ENCODE results near the gene ZNF780A.
A peak's percentile ranks its signal among the peaks of the same experiment; 100 is the strongest.
"Not testable (repeated sequence)": the region's sequence is repeated elsewhere in the genome, so short reads cannot be mapped to it uniquely, and the experiment has no call there.

Gene ZNF780A

GRCh38 chr19:40041718-40042117, 49.0 kb downstream of the ZNF780A start:
- H3K36me3 ChIP-seq (ENCODE audit: insufficient read depth, low read length) = peaks cover 35% of the 10 kb centered on the region
- H3K4me1 ChIP-seq (ENCODE audit: insufficient read depth, low read length); H3K27me3 ChIP-seq (ENCODE audit: insufficient read depth, low read length); H3K27ac ChIP-seq (ENCODE audit: low read depth, low read length); H3K4me3 ChIP-seq (ENCODE audit: low read length); H3K9ac ChIP-seq (ENCODE audit: low read depth, low read length): not testable (repeated sequence)
- H3K9me3 ChIP-seq (ENCODE audit: insufficient read depth, low read depth, low read length) = peaks cover 43% of the 10 kb centered on the region
- WGBS = 89% methylated on average over 1 of the region's 1 CpG

- H3K4me3 ChIP-seq (ENCODE audit: low read length); H3K27ac ChIP-seq (ENCODE audit: low read depth, low read length); H3K9ac ChIP-seq (ENCODE audit: low read depth, low read length); H3K27me3 ChIP-seq (ENCODE audit: insufficient read depth, low read length); H3K4me1 ChIP-seq (ENCODE audit: insufficient read depth, low read length): not testable (repeated sequence)
- 93% methylated on average over 1 of the region's 3 CpGs for WGBS
- Histone ChIP-seq H3K9me3 (ENCODE audit: insufficient read depth, low read depth, low read length) (peaks cover 46% of the 10 kb centered on the region), H3K36me3 (ENCODE audit: insufficient read depth, low read length) (peaks cover 31% of the 10 kb centered on the region)
Measured at GRCh38 chr19:40038047-40038446, 52.7 kb downstream of the ZNF780A start.

GRCh38 chr19:40035996-40036395, 54.7 kb downstream of the ZNF780A start:
- H3K9ac ChIP-seq (ENCODE audit: low read depth, low read length) = no peak overlapping the region
- H3K36me3 ChIP-seq (ENCODE audit: insufficient read depth, low read length) = peaks cover 31% of the 10 kb centered on the region
- WGBS = no CpG with 5 or more reads among the region's 4 CpGs
- no peak overlapping the region for H3K4me3 ChIP-seq (ENCODE audit: low read length)
- no peaks in the 10 kb centered on the region for H3K27me3 ChIP-seq (ENCODE audit: insufficient read depth, low read length)
- H3K27ac ChIP-seq (ENCODE audit: low read depth, low read length) = no peak overlapping the region
- no peaks in the 10 kb centered on the region for H3K4me1 ChIP-seq (ENCODE audit: insufficient read depth, low read length)
- H3K9me3 ChIP-seq (ENCODE audit: insufficient read depth, low read depth, low read length) = peaks cover 65% of the 10 kb centered on the region

GRCh38 chr19:40033989-40034560, 56.7 kb downstream of the ZNF780A start:
- H3K27ac ChIP-seq (ENCODE audit: low read depth, low read length) = no peak overlapping the region
- peak overlapping the region; percentile 21 for H3K4me3 ChIP-seq (ENCODE audit: low read length)
- no peaks in the 10 kb centered on the region for H3K4me1 ChIP-seq (ENCODE audit: insufficient read depth, low read length)
- no peak overlapping the region for H3K9ac ChIP-seq (ENCODE audit: low read depth, low read length)
- H3K27me3 ChIP-seq (ENCODE audit: insufficient read depth, low read length) = no peaks in the 10 kb centered on the region
- peaks cover 31% of the 10 kb centered on the region for H3K36me3 ChIP-seq (ENCODE audit: insufficient read depth, low read length)
- WGBS = 85% methylated on average over 1 of the region's 2 CpGs
- H3K9me3 ChIP-seq (ENCODE audit: insufficient read depth, low read depth, low read length) = peaks cover 85% of the 10 kb centered on the region

- WGBS = 88% methylated on average over 4 of the region's 5 CpGs
- H3K27me3 ChIP-seq (ENCODE audit: insufficient read depth, low read length) = no peaks in the 10 kb centered on the region
- H3K9me3 ChIP-seq (ENCODE audit: insufficient read depth, low read depth, low read length) = peaks cover 97% of the 10 kb centered on the region
- no peak overlapping the region for H3K9ac ChIP-seq (ENCODE audit: low read depth, low read length)
- no peaks in the 10 kb centered on the region for H3K4me1 ChIP-seq (ENCODE audit: insufficient read depth, low read length)
- no peak overlapping the region for H3K27ac ChIP-seq (ENCODE audit: low read depth, low read length)
- H3K4me3 ChIP-seq (ENCODE audit: low read length) = no peak overlapping the region
- no peaks in the 10 kb centered on the region; the same call in 1 of the 2 replicates for H3K36me3 ChIP-seq (ENCODE audit: insufficient read depth, low read length)
Measured at GRCh38 chr19:40026597-40026970, 64.2 kb downstream of the ZNF780A start.

- Histone ChIP-seq H3K4me1 (ENCODE audit: insufficient read depth, low read length) (no peaks in the 10 kb centered on the region), H3K27me3 (ENCODE audit: insufficient read depth, low read length) (no peaks in the 10 kb centered on the region), H3K4me3 (ENCODE audit: low read length) (no peak overlapping the region), H3K27ac (ENCODE audit: low read depth, low read length) (no peak overlapping the region), H3K9me3 (ENCODE audit: insufficient read depth, low read depth, low read length) (peaks cover 97% of the 10 kb centered on the region), H3K36me3 (ENCODE audit: insufficient read depth, low read length) (no peaks in the 10 kb centered on the region; the same call in 1 of the 2 replicates), H3K9ac (ENCODE audit: low read depth, low read length) (no peak overlapping the region)
- WGBS = 93% methylated on average over 4 of the region's 4 CpGs
Measured at GRCh38 chr19:40025938-40026596, 64.7 kb downstream of the ZNF780A start.

- Histone ChIP-seq H3K4me3 (ENCODE audit: low read length) (no peak overlapping the region), H3K9me3 (ENCODE audit: insufficient read depth, low read depth, low read length) (peaks cover 93% of the 10 kb centered on the region), H3K27me3 (ENCODE audit: insufficient read depth, low read length) (no peaks in the 10 kb centered on the region), H3K36me3 (ENCODE audit: insufficient read depth, low read length) (no peaks in the 10 kb centered on the region), H3K9ac (ENCODE audit: low read depth, low read length) (no peak overlapping the region), H3K4me1 (ENCODE audit: insufficient read depth, low read length) (no peaks in the 10 kb centered on the region), H3K27ac (ENCODE audit: low read depth, low read length) (no peak overlapping the region)
- 90% methylated on average over 3 of the region's 3 CpGs for WGBS
Measured at GRCh38 chr19:40023969-40024368, 66.8 kb downstream of the ZNF780A start.

Data from HUES64 (cell line).